KG1 (cell line): Measurements from ENCODE around the gene ENTPD5.

Experiments used
- DNase-seq: peaks from one replicate; lab custom pipeline; 2025; lab: John Stamatoyannopoulos, UW

Gene ENTPD5, protein sequence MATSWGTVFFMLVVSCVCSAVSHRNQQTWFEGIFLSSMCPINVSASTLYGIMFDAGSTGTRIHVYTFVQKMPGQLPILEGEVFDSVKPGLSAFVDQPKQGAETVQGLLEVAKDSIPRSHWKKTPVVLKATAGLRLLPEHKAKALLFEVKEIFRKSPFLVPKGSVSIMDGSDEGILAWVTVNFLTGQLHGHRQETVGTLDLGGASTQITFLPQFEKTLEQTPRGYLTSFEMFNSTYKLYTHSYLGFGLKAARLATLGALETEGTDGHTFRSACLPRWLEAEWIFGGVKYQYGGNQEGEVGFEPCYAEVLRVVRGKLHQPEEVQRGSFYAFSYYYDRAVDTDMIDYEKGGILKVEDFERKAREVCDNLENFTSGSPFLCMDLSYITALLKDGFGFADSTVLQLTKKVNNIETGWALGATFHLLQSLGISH

DNA sequence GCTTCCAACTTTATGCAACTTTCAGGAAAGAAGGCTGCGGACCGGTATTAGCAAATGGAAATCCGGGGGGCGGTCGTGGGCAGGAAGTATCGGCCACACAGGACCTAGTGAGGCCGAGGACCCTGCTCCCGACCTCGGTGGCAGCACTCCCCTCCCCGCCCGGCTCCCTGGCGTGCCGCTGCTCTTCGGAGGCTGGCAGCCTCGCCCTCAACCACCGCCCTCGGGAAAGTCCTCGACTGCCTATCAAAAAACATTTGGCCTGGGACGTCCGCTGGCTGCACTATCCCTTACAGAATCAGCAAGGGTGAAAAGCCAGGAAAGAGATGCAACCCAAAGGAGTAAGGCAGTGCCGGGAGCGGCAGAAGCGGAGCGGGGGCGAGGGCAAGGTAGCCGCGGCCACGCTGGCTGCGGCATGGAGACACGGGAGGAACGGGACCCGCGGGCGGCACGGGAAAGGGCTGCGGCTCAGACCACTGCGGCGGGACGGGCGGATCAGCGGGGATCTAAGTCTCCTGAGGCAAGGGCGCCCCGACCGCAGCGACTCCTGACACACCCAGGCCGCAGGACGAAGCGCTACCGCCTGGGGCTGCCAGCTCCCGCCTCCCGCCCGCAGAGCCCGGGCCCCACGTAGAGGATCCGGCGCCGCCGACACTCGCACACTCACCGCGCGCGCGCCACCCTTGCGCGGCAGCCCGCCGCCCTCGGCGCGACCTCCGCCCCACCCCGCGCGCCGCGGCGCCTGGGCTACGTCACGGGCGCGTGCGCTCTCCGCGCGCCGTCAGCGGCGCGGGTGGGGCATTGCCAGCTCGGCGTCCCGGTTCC is at the start of gene ENTPD5, which contains the start of gene BBOF1:
ENTPD5 (minus strand) TSS at position 703 of the 822 bp plus-strand sequence. CDS start 31,186 bp downstream, outside the sequence.
BBOF1 (plus strand) TSS at position 764 of the 822 bp plus-strand sequence. CDS start 130 bp downstream, outside the sequence.
- peak; percentile 88 for DNase-seq

DNA sequence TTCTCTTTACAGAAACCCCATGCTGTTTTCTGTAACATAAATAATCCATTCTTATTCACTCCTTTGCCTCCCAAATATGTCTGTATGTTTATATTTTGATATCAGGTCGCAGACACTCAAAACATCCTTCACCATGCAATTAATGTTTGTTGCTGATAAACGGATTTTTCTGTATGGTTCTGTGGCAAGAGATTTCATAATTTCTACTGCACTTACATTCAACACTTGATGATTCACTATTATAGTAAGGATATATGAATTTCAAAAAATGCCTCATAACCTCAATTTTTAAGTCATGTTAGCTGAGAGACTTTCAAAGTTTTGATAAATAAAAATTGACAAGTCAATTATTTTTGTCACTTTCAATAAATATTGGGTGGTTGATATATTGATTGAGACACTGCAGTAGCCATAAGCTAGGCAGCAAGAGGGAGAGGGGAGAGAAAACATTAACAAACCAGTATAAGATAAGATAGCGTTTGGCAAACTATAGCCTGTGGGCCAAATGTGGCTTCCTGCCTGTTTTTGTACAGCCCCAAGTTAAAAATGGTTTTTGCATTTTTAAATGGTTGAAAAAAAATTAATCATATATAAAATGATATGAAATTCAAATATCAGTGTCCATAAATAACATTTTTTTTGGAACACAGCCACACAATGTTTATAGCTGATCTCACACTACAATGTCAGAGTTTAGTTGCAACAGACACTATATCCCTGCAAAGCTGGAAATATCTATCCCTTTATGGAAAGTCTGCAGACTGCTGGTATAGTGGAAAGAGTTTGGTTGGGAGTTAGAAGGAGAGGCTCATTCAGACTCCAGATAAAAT is 46.9 kb upstream of the ENTPD5 start:
- DNase-seq: no peak

DNA sequence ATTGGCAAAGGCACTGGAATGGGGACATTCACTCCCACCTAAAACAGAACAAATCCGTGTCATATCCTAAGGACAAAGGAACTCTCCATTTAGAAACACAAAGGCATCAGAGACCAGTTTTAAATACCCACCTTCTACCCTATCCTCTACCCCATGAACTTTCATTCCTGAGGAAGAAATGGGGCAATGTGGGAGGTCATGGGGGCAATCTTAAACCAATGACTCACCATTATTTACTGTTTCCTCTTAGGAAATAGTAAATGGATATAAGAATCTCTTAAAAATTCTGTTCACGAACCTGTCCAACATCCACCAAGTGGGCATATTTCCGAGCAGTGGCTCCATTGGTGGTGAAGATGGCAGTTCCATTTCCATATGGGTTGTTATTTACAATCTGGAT is 45.8 kb upstream of the ENTPD5 start:
- DNase-seq: no peak

DNA sequence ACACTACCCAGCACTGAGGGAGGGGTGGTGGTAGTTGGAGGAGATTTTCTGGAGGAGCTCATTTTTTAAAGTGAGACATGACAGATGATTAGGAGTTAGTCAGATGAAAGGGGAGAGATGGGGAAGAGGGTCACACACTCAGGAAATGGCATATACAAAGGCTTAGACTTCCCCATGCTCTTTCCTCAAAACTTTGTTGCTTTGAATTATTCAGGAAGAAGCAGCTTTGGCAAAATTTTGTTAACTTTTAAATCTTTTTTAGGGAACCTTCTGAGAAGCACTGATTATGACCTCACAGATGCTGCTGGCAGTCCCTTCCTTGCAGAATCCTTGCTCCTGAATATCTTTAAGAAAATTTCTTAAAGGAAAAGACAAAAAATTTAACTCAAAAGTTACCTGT is 45.3 kb upstream of the ENTPD5 start:
- DNase-seq: no peak

DNA sequence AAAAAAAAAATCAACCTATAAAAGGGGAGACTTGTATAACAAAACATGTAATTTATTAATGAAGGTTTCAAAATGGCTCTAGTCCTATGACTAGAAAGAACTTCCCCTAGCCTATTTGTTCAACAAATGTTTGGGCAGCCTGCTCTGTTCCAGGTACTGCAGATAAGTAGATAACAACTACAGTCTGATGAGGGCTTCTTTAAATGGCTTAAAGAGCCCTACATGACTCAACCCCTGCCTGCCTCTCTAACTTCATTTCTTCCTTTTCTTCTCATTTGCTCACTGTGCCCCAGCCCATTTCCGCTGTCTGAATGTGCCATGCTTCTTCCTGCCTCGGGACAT is 43.7 kb upstream of the ENTPD5 start:
- DNase-seq: no peak

DNA sequence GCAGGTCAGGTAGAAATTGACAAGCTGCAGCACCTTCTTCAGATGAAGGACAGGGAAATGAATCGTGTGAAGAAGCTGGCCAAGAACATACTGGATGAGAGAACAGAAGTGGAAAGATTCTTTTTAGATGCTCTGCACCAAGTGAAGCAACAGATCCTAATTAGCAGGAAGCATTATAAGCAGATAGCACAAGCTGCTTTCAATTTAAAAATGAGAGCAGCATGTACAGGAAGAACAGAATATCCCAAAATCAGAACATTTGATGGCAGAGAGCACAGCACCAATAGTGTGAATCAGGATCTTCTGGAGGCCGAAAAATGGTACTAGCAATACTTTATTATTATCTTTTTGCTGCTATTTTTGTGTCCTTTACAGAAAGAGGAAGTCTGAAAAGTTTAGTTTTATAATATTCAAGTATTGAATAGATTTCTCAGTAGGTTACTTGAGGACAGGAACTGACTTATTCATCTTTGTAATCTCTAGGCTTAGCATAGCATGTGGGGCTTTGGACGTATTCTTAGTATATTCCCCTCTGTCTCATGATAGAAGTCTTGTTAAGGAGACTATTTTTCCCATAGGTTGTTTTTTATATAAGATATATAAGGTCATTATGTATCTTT is 30.9 kb upstream of the ENTPD5 start:
- no peak for DNase-seq

DNA sequence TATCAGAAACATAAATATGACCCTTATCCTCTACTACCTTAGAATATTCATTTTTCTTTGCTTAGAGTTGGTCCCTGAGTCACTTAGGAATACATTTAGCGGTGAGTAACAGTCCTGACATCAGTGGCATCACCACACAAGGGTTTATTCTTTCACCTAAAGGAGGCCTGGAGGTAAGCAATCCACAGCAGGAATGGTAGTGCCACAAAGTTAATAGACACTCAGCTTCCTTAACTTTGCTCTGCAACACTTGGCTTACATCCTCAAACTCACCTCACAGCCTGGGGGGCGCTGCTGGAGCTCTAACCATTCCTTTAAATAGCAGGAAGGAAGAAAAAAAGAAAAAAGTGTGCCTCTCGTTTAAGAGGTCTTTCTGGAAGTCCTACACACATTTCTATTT is 29.2 kb upstream of the ENTPD5 start:
- DNase-seq: no peak

DNA sequence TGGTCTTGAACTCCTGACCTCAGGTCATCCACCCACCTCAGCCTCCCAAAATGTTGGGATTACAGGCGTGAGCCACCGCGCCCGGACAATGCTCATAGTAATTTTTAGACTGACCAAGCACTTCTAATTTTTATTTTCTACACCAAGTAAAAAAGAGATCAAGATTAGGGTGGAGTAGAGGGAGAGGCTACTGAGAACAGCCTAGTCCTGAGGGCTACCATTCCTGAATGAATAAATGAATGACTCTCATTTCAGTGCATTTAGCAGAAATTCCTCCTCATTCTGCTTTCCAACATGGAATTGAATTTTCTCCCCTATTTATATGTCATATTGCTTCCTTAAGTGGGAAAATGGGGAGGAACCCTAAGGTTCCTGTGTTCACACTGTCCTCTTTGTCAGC is 26.4 kb upstream of the ENTPD5 start:
- DNase-seq: no peak

DNA sequence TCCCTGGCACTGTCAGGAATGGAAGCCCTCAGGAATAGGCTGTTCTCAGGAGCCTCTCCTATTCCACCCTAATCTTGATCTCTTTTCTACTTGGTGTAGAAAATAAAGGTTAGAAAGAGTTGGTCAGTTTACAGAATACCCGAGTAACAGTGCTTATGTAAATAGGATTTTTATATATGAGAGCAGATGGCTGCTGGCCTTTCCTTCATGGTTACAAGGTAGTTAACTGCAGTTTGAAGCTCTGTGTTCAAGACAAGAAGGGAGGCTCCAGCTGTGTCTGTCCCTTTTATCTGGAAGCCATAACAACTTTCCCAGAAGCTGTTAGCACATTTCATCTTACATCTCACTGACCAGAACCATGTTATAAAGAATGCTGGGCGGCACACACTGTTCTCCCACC is 23.2 kb upstream of the ENTPD5 start:
- no peak for DNase-seq

DNA sequence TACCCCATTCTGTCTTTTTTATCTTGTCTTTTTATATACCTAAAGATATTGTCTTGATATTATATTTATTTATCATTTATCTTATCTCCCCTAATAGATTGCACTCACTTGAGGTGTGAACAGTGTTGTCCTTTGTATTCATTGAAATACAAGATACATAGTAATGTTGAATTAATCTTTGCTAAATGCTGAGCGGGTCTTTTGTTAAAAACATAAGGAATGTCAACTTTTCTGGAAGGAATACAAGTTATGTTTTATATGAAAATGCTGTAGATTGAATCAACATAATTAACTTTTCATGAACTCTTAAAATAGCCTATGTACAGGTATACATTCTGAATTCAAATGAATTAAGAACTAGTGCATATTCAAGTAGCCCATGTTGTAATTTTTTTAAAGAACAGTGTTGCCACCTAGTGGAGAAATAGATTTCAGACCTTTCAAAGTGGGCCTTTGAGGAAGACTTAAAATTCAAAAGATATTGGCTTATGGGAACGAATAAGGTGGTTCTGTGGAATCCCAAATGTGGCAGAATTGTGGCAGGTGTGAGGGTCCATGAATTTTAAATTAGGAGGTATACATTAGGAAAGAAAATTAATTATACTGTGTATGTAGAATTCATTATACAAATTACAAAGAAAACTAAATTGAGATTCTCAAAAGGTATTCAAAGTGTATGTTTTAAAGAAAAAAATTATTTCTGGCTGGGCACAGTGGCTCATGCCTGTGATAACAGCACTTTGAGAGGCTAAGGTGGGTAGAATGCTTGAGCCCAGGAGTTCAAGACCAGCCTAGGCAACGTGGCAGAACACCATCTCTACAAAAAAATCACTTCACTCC is 19.2 kb upstream of the ENTPD5 start:
- DNase-seq: peak; percentile 35

DNA sequence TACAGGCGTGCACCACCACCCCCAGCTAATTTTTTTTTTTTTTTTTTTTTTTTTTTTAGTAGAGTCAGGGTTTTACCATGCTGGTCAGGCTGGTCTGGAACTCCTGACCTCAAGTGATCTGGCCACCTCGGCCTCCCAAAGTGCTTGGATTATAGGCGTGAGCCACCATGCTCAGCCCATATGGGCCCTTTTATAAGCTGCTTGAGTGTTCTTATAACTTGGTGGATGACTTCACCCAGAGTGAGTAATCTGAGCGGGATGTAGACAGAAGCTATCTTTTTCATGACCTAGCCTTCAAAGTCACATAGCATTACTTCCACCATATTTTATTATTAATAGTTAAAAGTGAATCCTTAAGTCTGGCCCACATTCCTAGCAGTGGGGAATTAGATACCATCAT is 16.5 kb upstream of the ENTPD5 start:
- DNase-seq: no peak

DNA sequence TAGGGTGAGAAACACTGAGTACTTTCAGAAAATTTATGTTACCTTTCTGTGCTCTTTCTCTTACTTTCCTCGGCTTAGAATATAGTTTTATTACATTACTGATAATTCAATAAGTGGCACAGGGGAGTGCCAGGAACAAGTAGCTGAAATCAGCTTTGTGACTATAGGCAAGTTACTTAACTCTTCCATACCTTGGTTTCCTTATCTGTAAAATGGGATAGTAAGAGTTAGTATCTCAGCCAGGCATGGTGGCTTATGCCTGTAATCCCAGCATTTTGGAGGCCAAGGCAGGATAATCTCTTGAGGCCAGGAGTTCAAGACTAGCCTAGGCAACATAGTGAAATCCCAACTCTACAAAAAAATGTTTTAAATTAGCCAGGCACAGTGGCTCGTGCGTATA is 15.5 kb upstream of the ENTPD5 start:
- no peak for DNase-seq

DNA sequence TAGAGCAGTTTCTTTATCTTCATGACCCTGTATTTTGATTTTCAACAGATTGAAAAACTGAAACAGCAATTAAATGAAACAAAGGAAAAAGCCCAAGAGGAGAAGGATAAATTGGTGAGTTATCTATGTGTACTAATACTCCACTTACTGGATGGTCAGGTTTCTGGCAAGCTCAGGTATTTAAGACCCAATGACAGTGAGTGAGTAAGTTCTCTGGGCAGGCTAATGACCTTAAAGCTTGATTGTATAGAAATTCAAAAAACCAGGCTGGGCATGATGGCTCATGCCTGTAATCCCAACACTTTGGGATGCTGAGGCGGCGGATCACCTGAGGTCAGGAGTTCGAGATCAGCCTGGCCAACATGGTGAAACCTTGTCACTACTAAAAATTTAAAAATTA is 10.0 kb upstream of the ENTPD5 start:
- no peak for DNase-seq

DNA sequence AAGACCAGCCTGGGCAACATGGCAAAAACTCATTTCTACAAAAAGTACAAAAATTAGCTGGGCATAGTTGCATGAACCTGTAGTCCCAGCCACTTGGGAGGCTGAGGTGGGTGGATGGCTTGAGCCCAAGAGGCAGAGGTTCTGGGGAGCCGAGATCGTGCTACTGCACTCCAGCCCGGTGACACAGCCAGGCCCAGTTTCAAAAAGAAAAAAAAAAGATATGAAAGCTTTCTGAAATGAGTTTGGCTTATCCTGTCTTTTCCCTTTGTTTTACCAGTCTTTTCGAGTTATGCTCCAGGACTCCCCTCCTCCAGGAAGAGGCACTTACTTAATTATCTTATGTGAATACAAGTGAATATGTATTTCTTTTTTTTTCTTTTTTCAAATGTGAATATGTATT is 3.3 kb upstream of the ENTPD5 start:
- no peak for DNase-seq

DNA sequence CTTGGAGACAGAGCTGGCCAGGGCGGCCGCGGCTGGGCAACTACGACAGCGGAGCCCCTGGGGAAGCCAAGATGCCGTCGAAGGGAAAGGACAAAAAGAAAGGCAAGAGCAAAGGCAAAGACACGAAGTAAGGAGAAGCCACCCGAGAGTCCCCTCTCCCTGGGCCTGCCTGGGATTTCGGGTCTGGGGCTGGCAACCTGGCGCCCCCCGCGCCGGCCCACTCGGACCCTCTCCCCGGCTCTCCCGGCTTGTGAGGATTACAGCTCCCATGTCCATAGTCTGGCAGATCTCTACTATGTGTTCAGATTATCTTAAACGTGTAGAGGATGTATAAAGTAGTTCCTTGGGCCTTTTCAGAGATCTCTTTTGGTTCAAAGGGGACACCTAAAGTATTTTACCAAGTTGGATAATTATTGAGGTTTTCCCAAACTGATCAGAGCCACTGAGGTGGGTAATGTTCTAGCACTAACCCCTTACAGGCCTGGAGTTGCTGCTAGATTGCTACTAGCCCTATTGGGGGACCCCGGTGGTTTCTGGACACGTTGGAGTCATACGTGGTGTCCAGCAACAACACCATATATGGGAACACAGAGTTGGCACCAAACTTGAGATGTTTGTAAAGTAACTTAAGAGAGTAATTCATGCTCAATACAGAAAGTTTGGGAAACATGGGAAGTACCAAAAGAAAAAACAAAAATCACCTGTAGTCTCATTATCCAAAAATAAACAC is 485 bp upstream of the ENTPD5 start:
- no peak for DNase-seq

DNA sequence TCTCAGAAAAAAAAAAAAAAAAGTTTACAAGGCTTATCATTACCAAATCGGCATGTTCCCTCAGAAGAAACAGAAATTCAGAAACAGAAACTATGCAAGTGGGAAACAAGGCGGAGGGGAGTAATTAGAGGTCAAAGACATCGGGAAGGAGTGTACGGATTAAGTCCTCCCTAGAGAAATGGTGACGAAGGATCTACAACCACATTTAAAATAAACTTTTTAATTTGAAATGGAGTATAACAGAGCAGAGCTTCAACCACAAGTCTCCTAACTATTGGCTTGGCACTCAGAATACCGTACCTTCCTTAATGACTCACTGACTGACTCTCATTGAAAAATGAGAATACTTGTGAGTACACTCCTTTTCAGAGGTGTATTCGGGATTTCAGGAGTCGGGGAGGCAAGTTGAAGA is 908 bp downstream of the ENTPD5 start:
- no peak for DNase-seq

DNA sequence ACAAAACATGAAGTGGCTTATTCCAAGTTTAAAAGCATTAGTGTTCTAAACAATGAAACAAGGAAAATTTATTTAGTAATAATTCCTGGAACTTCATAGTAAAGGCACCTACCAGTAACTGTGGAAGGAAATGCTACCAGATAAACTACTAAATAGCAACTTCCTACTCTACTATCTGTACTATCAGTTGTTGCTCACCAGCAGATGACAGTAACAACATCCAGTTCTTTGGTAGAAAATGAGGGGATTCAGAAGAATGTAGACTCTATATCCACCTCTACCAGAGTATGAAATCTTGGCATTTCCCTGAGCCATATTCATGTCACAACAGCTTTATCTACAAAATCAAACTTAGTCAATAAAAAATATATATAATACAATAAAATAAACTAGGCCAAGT is 3.1 kb downstream of the ENTPD5 start:
- DNase-seq: no peak

DNA sequence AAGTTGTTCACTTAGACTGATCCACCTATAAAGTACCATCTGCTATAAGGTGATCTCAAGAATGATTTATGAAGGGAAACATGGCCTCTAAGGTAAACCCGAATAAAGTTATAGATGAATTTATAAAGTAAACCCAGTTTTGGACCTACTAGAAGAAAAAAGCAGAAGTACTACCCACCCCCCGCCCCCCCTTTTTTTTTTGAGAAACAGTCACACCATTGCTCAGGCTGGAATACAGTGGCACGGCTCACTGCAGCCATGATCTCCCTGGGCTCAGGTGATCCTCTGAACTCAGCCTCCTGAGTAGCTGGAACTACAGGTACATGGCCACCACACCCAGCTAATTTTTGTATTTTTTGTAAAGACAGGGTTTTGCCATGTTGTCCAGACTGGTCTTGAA is 3.9 kb downstream of the ENTPD5 start:
- no peak for DNase-seq

DNA sequence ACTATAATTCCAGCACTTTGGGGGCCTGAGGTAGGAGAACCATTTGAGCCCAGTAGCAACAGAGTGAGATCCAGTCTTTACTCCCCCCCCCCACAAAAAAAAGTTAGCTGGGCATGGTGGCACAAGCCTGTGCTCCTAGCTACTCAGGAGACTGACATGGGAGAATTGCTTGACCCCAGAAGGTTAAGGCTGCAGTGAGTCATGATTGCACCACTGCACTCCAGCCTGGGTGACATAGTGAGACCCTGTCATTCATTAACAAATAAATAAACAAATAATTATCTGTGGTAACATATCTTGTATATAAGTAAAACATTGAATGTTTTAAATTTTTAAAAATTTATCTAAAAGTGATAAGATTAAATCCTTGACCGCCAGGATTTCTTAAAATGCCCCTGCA is 4.8 kb downstream of the ENTPD5 start:
- no peak for DNase-seq

DNA sequence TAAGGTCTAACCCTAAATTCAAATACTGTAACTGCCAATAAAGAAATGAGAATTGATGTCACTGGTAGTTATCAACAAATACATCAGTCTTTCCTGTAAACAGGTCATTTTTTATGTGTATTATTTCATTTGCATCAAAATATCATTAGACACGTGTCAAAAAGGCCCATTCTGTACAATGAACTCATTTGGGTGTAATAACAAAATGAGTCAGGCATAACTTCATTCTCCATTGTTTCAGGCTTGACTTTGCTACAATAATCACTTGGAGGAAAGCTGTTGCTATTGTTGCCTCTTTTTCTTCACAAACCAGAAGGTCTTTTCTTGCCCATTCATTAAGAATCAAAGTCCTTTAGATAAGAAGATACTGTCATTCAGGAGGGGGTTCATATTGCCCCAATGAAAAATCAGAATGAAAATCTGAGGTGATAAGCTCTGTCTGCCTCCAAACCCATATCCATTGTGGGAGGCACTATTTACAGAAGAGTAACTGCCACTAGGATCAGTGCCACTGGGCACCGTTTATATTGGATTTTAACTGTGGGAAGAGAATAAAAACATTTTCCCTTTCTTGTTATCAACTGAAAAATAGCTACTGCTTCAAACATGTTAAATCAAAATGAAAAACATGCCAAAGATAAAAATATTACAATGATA is 10.1 kb downstream of the ENTPD5 start:
- DNase-seq: no peak
